Pancreas (tissue), 10 donors: ENCODE results near the gene TANGO2. TPM values are rescaled to one million over a fixed set of nuclear protein-coding genes. Genes with fewer than 3 reads are reported as not detected.

Experiments used
- ATAC-seq, 4 donors: fragments of 200-7000 bp; cut with Tn5 transposase; one replicate each; pipeline versions ENCODE4 v1.8.0 to v1.9.1; 2020; ENCODE audit warnings: mild to moderate bottlenecking in 4 of 4, moderate library complexity in 4 of 4
- DNase-seq, 6 donors: peaks; one replicate each; pipeline ENCODE4 v3.0.0-alpha.2; 2020
- FAIRE-seq: peaks from 2 replicates; lab custom pipeline; 2012; peaks lifted over from hg19 to GRCh38; lab: Jason Lieb, UNC
- H3K27ac ChIP-seq, 4 donors: fragments of 200-600 bp; sonication (generic); 1 replicate in 3 of 4; 2 replicates in 1 of 4; pipeline versions ENCODE4 v1.5.0 to v1.8.0; 2020
- H3K27me3 ChIP-seq, 4 donors: fragments of 200-600 bp; one replicate each; pipeline ENCODE4 v1.8.0; 2021
- H3K36me3 ChIP-seq, 3 donors: fragments of 200-600 bp; sonication (generic) in 1 of 3; one replicate each; pipeline versions ENCODE4 v1.5.0 to v1.8.0; 2020 to 2021
- H3K4me1 ChIP-seq, 3 donors: fragments of 200-600 bp; one replicate each; pipeline ENCODE4 v1.8.0; 2021
- H3K4me3 ChIP-seq, 4 donors: fragments of 200-600 bp; sonication (generic) in 2 of 4; one replicate each; pipeline versions ENCODE4 v1.5.0 to v1.8.0; 2020 to 2021
- H3K9me3 ChIP-seq, 4 donors: fragments of 200-600 bp; one replicate each; pipeline ENCODE4 v1.8.0; 2021
- CTCF ChIP-seq, 4 donors: fragments of 200-600 bp; sonication (generic) in 3 of 4; IDR thresholded peaks; one replicate each; pipeline versions ENCODE4 v1.5.0 to v1.8.0; 2021; ENCODE audit warnings: antibody characterized with exemption in 4 of 4
- WGBS, 2 donors: extraction: QIAGEN DNeasy Blood & Tissue Kit; methylation state at CpG; one replicate each; pipeline ENCODE4 v1.1.7; 2013; 5-methylcytosine and 5-hydroxymethylcytosine counted together
- intact Hi-C, 3 donors: fragments of 100-400 bp; cut with DNase I; formaldehyde crosslinking; loops; one replicate each; pipeline versions ENCODE4 v1.11.1 to v1.14.2; 2022
- polyA plus RNA-seq, 2 donors: library from polyadenylated mRNA; stranded (reverse); fragments of 200-250 nt; gene quantifications; one replicate each; pipeline ENCODE4 v1.2.3, GENCODE V29; 2013
- total RNA-seq, 6 donors: library from RNA; stranded (reverse); fragmentation: NEBNext Ultra II Directional in 4 of 6; extraction: Animal tissue kit (Norgen Biotek cat#: 25700) in 4 of 6; gene quantifications; one replicate each; pipeline versions ENCODE4 v1.2.1 to v1.2.4, GENCODE V29; 2021 to 2023
- donor health status: healthy with polysubstance abuse.
- donor health status: DM: no; HTN: no; CAD: no; lungs with moderate emphysema.
- donor health status: DM: no; HTN: no; CAD: no.
- donor health status: control.
- donor health status: control.
- donor health status: Bipolar disorder and iron deficiency.
- donor health status: DM: yes; HTN: yes; CAD: no.
- donor health status: DM: no; HTN: no; CAD: no.
- donor health status: DM: no; HTN: no; CAD: no.
- donor health status: DM: yes; HTN: yes; CAD: no.

The TANGO2 gene
- total and polyA plus RNA-seq, 8 donors, result 4.0 to 20.4 (median 11.5) TPM

GRCh38 chr22:19998991-19999820, 21.7 kb upstream of the TANGO2 start:
- intact Hi-C loops, result no loop called here
- H3K27ac ChIP-seq, result no peak overlapping the region
- no peak for TF ChIP-seq CTCF (IDR thresholded peaks at IDR 0.05)
- H3K4me3 ChIP-seq, result no peak overlapping the region
- no peaks in the 10 kb centered on the region for H3K27me3 ChIP-seq
- peaks cover 0 to 4% (median 0%) of the 10 kb centered on the region in 4 donors for H3K9me3 ChIP-seq
- 75 to 79% methylated on average over 8 of the region's 8 CpGs for WGBS, 2 donors
- ATAC-seq (peak in 2 of 4 donors; percentile 3 to 17), FAIRE-seq (no peak), DNase-seq (peak in 2 of 6 donors; percentile 23 to 63)
- no peaks in the 10 kb centered on the region for H3K36me3 ChIP-seq
- H3K4me1 ChIP-seq, result no peaks in the 10 kb centered on the region

GRCh38 chr22:20000246-20001081, 20.4 kb upstream of the TANGO2 start:
- peak in 2 of 6 donors; percentile 15 to 60 for DNase-seq

GRCh38 chr22:20001082-20001638, 19.8 kb upstream of the TANGO2 start:
- no peak for TF ChIP-seq CTCF (IDR thresholded peaks at IDR 0.05)
- intact Hi-C loops, result no loop called here
- DNase-seq, result peak in 2 of 6 donors; percentile 13 to 25
- no peak for ATAC-seq
- Histone ChIP-seq H3K4me1 (no peaks in the 10 kb centered on the region), H3K4me3 (no peak overlapping the region), H3K9me3 (peaks cover 0 to 4% (median 0%) of the 10 kb centered on the region in 4 donors), H3K27me3 (no peaks in the 10 kb centered on the region), H3K27ac (no peak overlapping the region), H3K36me3 (no peaks in the 10 kb centered on the region)
- FAIRE-seq, result no peak
- 87 to 89% methylated on average over 11 of the region's 11 CpGs for WGBS, 2 donors

More at GRCh38 chr22:20000246-20001081, 20.4 kb upstream of the TANGO2 start:
- no peak overlapping the region for H3K4me3 ChIP-seq
- no peak overlapping the region for H3K27ac ChIP-seq
- 85 to 88% methylated on average over 14 of the region's 14 CpGs for WGBS, 2 donors
- no peaks in the 10 kb centered on the region for H3K27me3 ChIP-seq
- FAIRE-seq (no peak), ATAC-seq (peak in 3 of 4 donors; percentile 55 to 68 (median 67))
- no peaks in the 10 kb centered on the region for H3K36me3 ChIP-seq
- peaks cover 0 to 4% (median 0%) of the 10 kb centered on the region in 4 donors for H3K9me3 ChIP-seq
- TF ChIP-seq CTCF (IDR thresholded peaks at IDR 0.05), result no peak
- no peaks in the 10 kb centered on the region for H3K4me1 ChIP-seq
- intact Hi-C loops, result no loop called here

GRCh38 chr22:20002128-20002527, 18.8 kb upstream of the TANGO2 start:
- DNase-seq (peak in 1 of 6 donors; percentile 12), ATAC-seq (peak in 2 of 4 donors; percentile 29 to 31), FAIRE-seq (no peak)
- Histone ChIP-seq H3K36me3 (no peaks in the 10 kb centered on the region), H3K4me1 (no peaks in the 10 kb centered on the region), H3K4me3 (no peak overlapping the region), H3K27ac (no peak overlapping the region), H3K9me3 (peaks cover 0 to 4% (median 0%) of the 10 kb centered on the region in 4 donors), H3K27me3 (no peaks in the 10 kb centered on the region)
- no peak for TF ChIP-seq CTCF (IDR thresholded peaks at IDR 0.05)
- 85 to 89% methylated on average over 9 of the region's 9 CpGs for WGBS, 2 donors
- intact Hi-C loops, result no loop called here
